Muscle layer of duodenum (tissue), 2 donors: ENCODE data around the gene MAP3K4.

Source experiments
- H3K27ac ChIP-seq: one replicate; pipeline ENCODE4 v1.7.0; 2013; ENCODE audit warnings: mild to moderate bottlenecking, low read length
- H3K27me3 ChIP-seq: one replicate; pipeline ENCODE4 v1.7.0; 2013; ENCODE audit warnings: low read depth, mild to moderate bottlenecking, control low read depth, low read length
- H3K36me3 ChIP-seq, 2 donors: one replicate each; pipeline ENCODE4 v1.7.0; 2013; ENCODE audit warnings: low read length in 2 of 2, control low read depth in 1 of 2, mild to moderate bottlenecking in 1 of 2; ENCODE audit not compliant: insufficient read depth in 2 of 2, control insufficient read depth in 1 of 2
- H3K4me1 ChIP-seq, 2 donors: one replicate each; pipeline ENCODE4 v1.7.0; 2013; ENCODE audit warnings: low read length in 2 of 2, mild to moderate bottlenecking in 2 of 2, control low read depth in 1 of 2, moderate library complexity in 1 of 2; ENCODE audit not compliant: insufficient read depth in 2 of 2, control insufficient read depth in 1 of 2
- H3K4me3 ChIP-seq, 2 donors: one replicate each; pipeline ENCODE4 v1.7.0; 2013; ENCODE audit warnings: low read length in 2 of 2, low read depth in 1 of 2, mild to moderate bottlenecking in 1 of 2
- H3K9me3 ChIP-seq, 2 donors: one replicate each; pipeline ENCODE4 v1.7.0; 2013; ENCODE audit warnings: low read length in 2 of 2, control low read depth in 1 of 2, mild to moderate bottlenecking in 1 of 2; ENCODE audit not compliant: control insufficient read depth in 1 of 2
- donor health status: healthy.

Gene MAP3K4

DNA sequence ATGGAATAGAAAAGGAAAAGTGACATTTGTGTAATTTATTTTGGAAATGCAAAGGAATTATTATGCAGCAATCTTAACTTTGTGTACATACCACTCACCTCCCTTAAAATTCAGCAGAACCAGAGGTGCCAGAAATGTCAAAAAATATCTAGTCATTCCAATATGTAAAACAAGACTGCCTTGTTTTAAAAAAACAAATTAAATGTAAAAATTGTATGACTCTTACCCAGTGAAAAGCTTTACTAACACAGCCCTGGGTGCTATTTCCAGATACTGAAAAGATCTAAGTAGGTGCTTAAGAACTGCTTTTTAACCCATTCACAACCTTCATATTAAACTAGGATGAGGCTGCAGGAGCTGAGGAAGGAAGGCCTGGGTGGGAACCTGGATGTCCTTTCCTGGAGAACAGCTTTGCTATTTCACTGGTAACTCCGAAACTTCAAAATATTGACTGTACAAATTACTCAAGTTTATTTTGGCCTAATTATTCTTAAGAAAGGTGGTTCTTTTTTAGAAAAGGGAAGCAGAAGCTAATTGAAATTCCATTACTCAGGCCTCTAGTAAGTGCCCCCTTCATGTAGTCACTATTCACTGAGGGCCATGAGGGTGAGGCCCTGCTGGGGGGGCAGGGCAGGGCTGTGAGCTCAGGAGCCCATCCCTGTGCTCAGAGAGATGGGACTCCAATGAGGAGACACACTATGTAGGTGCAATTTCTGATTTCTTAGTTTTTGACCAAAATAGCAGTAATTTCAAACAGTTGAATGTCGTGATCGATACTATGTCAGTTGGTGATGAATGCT, 139.6 kb downstream of the MAP3K4 start:
- no peak overlapping the region for H3K4me3 ChIP-seq
- peaks cover 6 to 28% of the 10 kb centered on the region in 2 donors for H3K36me3 ChIP-seq
- no peaks in the 10 kb centered on the region for H3K9me3 ChIP-seq
- H3K4me1 ChIP-seq, result no peaks in the 10 kb centered on the region
- no peak overlapping the region for H3K27ac ChIP-seq
- H3K27me3 ChIP-seq, result no peaks in the 10 kb centered on the region

DNA sequence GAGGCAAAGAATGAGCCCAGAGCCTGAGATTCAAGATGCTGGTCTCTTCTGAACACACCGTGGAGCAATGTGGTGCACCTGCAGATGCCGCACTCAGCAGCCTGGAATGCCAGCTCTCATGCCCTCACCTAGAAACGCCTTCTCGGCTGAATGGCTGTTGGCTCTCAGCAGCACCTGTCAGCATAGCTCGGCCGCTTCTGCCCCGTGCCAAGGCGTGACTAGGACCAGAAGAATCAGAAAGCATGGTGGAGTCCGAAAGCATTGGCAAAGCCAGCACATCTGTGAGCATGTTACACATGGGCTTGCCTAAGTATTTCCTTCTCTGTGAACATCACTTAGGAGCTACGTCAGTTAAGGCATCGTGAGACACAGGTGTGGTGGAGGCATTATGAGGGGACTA, 140.8 kb downstream of the MAP3K4 start:
- H3K9me3 ChIP-seq, result no peaks in the 10 kb centered on the region
- H3K4me1 ChIP-seq, result no peaks in the 10 kb centered on the region
- no peak overlapping the region for H3K27ac ChIP-seq
- H3K36me3 ChIP-seq, result peaks cover 6 to 32% of the 10 kb centered on the region in 2 donors
- H3K4me3 ChIP-seq, result no peak overlapping the region
- H3K27me3 ChIP-seq, result no peaks in the 10 kb centered on the region

DNA sequence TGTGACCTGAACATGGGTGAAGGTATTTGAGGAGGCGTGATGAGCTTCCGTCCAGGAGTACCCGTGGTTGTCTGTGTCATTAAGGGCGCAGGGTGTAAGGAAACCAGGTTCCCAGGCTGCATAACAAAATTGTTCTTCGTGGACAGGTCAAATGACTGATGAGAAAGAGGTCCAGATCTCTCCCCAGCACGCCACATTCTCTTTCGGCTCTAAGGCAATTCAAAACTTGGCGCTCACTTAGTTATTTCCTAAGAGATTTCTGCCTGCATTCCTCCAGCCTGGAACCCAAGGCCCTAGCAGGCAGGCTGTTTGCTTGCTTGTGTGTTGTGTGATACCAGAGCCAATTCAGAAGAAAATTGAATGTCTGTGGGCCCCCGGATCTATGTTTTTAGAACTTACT, 142.4 kb downstream of the MAP3K4 start:
- H3K27ac ChIP-seq, result no peak overlapping the region
- no peak overlapping the region for H3K4me3 ChIP-seq
- H3K9me3 ChIP-seq, result no peaks in the 10 kb centered on the region
- peaks cover 0 to 40% of the 10 kb centered on the region in 2 donors for H3K36me3 ChIP-seq
- no peaks in the 10 kb centered on the region for H3K4me1 ChIP-seq
- H3K27me3 ChIP-seq, result no peaks in the 10 kb centered on the region

DNA sequence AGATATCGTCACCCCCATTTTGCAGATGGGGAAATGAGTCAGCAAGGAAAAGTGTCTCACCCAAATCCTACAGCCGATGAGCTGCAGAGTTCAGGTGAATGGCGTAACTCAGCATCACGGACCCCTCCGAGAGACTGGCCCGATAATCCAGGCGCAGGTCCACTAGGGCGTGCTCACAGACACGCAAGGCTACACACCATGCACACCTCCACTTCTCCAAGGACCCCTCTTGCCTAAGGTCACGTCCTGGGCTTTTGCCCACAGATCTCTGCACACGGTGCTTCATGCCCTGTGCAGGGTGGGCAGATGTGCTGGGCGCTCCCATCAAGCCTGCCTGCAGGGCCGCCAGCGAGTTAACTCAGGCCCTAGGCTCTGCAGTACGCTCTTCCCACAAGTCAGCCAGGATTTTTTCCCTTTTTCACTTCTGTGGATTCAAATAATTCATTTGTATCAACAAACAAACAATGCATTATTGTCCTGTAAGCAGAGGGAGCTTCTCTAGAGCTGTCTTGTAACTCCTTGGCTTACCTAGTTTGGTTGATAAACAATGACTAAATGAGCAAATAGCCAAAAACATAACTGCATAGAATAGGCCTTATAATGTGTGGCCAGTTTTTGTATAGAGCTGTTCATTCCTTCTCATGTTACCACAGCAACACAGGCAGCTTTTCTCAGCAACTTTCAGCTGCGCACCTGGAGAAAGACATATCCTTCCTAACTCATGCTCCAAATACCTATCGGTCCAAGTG, 143.2 kb downstream of the MAP3K4 start:
- Histone ChIP-seq H3K4me1 (no peaks in the 10 kb centered on the region), H3K27ac (no peak overlapping the region), H3K9me3 (no peaks in the 10 kb centered on the region), H3K4me3 (no peak overlapping the region), H3K27me3 (no peaks in the 10 kb centered on the region), H3K36me3 (peaks cover 0 to 44% of the 10 kb centered on the region in 2 donors)

DNA sequence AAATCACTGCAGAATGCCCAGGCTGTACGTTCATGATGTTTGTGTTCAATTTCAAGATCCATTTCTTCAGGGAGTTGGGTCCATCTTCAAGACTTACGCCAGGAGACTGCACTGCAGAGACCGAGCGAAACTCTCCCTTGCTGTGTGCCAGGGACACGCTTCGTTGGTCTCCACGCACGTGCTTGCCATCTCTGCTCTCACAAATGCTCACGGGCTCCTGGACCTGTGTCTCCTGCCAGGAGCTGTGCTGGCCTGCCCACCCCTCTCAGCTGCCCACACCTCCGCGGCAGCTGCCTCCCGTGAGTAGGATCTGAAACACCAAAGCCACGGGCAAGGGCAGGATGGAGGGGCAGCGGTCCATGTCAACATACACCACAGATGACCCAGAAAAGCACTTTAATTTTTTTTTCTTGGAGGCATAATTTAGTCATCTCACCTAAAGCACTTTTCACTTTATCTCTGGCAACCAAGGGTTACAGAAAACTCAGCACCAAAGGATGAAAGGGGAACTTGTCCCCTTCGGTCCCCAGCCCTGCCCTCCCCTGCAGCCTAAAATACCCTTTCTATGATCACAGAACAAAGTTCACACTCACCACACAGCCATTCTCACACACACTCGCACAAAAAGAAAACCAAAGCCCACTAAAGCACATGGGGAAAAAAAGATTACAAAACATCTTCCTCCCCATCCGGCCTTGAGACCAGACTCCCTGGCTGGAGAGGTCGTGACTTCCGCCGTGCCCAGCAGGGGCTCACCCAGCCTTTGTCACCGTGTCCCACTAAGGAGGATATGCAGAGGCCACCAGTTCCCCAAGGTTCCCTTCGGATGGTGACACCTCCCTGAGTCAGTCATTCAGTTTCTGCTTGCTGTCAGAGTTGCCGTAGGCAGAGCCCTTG, 144.4 kb downstream of the MAP3K4 start:
- no peaks in the 10 kb centered on the region for H3K9me3 ChIP-seq
- no peak overlapping the region for H3K4me3 ChIP-seq
- no peak overlapping the region for H3K27ac ChIP-seq
- no peaks in the 10 kb centered on the region for H3K4me1 ChIP-seq
- H3K36me3 ChIP-seq, result peaks cover 0 to 40% of the 10 kb centered on the region in 2 donors
- no peaks in the 10 kb centered on the region for H3K27me3 ChIP-seq

DNA sequence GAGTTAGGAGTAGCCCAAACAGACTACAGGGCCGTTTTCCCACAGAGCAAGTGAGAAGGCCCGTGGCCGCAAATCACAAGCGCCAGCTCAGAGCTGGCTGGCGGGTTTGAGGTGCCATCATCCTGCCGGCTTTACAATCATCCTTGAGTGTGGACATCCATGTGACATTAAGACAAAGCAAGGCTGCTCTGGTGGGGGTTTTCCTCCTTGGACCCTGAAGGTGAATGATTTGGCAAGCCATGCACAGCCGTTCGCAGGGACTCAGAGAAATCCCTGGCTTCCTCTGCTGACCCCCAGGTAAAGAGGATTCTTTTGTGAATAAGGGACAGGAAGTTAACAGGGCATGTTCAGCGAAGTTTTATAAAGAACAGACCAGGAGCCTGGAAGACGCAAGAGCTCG, 145.1 kb downstream of the MAP3K4 start:
- peaks cover 0 to 40% of the 10 kb centered on the region in 2 donors for H3K36me3 ChIP-seq

DNA sequence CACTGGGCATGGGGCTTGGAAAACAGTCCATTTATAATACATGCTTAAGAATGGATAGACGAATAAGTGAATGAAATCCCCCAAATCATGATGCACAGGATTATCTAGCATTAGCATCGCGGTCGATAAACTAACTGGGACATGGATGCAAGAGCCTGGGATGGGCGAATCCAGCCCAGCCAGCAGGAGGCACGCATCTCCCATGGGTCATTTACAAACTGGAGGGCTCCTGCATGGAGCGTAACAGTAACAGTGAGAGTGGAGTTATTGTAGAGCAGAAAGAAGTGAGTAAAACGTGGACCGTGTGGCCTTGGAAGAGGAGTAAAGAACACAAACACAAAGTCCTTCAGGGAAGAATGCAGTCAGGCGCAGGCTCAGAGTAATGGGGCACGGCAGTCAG, 145.8 kb downstream of the MAP3K4 start:
- Histone ChIP-seq H3K4me1 (no peaks in the 10 kb centered on the region), H3K36me3 (peaks cover 0 to 38% of the 10 kb centered on the region in 2 donors), H3K4me3 (no peak overlapping the region), H3K9me3 (no peaks in the 10 kb centered on the region), H3K27me3 (no peaks in the 10 kb centered on the region), H3K27ac (no peak overlapping the region)

More for the DNA sequence above, 145.1 kb downstream of the MAP3K4 start:
- Histone ChIP-seq H3K27me3 (no peaks in the 10 kb centered on the region), H3K4me1 (no peaks in the 10 kb centered on the region), H3K4me3 (no peak overlapping the region), H3K9me3 (no peaks in the 10 kb centered on the region), H3K27ac (no peak overlapping the region)

DNA sequence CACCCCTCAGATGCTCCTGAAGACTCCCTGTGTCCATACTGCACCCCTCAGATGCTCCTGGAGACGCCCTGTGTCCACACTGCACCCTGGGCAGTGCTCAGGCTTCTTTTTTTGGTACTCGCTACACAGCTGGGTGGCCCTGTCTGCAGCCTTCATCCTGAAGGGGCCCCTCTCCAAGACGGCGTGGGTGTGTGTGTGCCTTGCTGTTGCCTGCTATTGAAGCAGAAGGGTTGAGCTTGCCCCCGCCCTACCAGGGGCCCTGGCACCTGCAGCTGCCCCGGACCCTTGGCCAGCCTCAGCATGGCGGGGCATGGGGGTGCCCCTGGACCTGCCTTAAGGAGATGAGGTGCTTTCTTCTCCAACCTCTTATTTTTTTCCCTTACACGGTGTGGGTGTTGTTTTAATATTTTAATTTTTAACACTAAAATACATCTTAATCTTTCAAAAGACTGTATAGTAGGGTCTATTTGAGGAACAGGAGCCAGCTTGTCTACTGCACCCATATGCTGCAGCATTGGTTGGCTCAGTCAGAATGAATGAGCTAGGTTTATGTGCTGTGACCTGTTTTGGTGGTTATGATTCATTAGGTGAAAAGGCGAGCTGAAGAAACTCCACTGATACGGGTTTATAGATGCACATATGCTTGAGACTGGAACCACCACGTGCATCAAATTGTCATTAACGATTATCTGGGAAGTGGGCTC, 146.4 kb downstream of the MAP3K4 start:
- peaks cover 0 to 41% of the 10 kb centered on the region in 2 donors for H3K36me3 ChIP-seq
- no peak overlapping the region for H3K27ac ChIP-seq
- no peaks in the 10 kb centered on the region for H3K27me3 ChIP-seq
- no peak overlapping the region for H3K4me3 ChIP-seq
- H3K4me1 ChIP-seq, result no peaks in the 10 kb centered on the region
- no peaks in the 10 kb centered on the region for H3K9me3 ChIP-seq

DNA sequence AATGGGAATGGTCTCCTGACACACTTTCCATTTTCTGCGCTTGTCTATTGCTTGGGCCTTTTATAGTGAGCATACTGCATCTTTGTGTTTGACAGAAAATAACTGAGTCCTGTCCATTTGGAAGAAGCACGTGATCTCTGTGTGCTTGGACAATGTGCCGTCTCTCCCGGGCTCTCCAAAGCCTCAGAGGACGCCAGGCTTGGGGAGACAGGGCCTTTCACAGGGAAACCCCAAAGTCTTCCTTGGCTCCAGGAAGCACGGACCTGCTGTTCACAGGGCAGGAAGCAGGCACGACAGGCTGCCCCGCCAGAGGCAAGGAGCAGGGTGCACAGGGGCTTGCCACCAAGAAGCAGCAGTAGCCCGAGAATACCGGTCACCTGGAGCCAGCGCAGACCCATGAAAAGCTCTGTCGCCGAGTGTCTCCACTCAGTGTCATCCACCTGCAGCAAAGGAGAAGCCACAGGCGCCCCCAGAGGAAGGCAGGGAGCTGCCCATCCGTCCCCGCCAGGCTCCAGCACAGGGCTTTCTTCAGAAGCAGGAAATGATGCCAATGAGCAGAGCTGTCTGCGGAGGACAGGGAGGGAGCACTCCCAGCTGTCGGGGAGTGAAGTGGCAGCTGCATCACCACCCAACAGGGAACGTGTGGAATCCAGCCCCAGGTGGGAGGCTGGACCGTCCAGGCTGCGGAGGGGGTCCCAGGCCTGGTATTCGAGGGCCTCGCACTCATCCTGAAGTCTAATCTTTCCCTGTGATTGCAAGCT, 147.2 kb downstream of the MAP3K4 start:
- Histone ChIP-seq H3K36me3 (peaks cover 0 to 42% of the 10 kb centered on the region in 2 donors), H3K4me3 (no peak overlapping the region), H3K4me1 (no peaks in the 10 kb centered on the region), H3K27me3 (no peaks in the 10 kb centered on the region), H3K9me3 (no peaks in the 10 kb centered on the region), H3K27ac (no peak overlapping the region)

DNA sequence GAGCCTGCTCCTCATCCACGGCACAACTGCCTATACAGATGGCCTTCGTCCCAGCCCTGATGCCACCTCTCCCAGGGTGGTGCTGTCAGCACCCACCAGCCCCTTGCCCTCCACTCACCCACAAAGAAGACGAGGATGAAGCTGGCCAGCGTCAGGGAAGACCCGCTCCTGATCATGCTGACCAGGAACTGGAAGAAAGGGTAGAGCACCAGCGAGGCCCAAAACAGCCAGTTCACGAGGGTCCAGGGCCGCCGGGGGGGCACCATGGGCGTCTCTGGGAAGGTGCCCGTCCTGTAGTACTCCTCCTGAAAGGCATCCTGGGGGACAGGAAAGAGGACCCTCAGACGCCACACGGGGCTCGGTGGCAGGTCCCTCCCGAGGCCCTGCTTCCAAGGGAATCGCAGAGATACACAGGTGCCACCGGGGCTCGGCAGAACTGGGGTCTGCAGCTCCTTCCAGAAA, 147.8 kb downstream of the MAP3K4 start:
- no peaks in the 10 kb centered on the region for H3K9me3 ChIP-seq
- H3K36me3 ChIP-seq, result peaks cover 0 to 42% of the 10 kb centered on the region in 2 donors
- H3K27ac ChIP-seq, result no peak overlapping the region
- no peaks in the 10 kb centered on the region for H3K4me1 ChIP-seq
- H3K27me3 ChIP-seq, result no peaks in the 10 kb centered on the region
- no peak overlapping the region for H3K4me3 ChIP-seq
